Measurements from ENCODE around the gene LMTK2. TPM values are rescaled to one million over a fixed set of nuclear protein-coding genes. Genes with fewer than 3 reads are reported as not detected.

Gene LMTK2
- total and polyA plus RNA-seq, 2 donors (not counting 1 experiment from before 2014, with no cell fraction given), result 4.9 to 13.1 TPM

DNA sequence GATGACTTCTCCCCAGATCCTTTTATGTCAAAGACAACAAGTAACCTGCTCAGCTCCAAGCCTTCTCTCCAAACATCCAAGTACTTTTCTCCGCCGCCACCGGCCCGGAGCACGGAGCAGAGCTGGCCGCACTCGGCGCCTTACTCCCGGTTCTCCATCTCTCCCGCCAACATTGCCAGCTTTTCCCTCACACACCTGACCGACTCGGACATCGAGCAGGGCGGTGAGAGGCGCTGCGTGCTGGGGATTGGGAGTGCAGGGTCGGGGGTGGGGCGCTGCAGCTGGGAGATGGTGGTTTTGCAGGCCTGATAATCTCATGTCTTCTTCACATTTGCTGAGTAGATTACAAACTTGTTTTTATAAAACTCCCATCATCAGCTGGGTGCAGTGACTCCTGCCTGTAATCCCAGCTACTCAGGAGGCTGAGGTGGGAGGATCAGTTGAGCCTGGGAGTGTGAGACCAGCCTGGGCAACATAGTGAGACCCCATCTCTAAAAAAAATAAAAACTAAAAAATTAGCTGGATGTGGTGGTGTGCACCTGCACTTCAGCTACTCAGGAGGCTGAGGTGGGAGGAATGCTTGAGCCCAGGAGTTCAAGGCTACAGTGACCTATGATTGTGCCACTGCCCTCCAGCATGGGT lies 97.4 kb downstream of the LMTK2 start:
- Histone ChIP-seq H3K4me2 (replicated peaks; ENCODE audit: low read depth, low read length, poor library complexity, severe bottlenecking) (peak overlapping the region; percentile 78), H3K27me3 (replicated peaks in 1 of 4; ENCODE audit: control extremely low read depth in 1 of 4, control insufficient read depth in 3 of 4, insufficient read depth in 4 of 4, low read length in 3 of 4) (peaks cover 0 to 8% (median 4%) of the 10 kb centered on the region in 4 experiments), H3K36me3 (replicated peaks in 1 of 2; ENCODE audit: control extremely low read depth in 1 of 2, control insufficient read depth in 1 of 2, extremely low read depth in 1 of 2, insufficient read depth in 2 of 2, low read length in 1 of 2) (peaks cover 0 to 7% of the 10 kb centered on the region in 2 experiments), H4K20me1 (ENCODE audit: control insufficient read depth, insufficient read depth, low read length, poor library complexity, severe bottlenecking) (peaks cover 36% of the 10 kb centered on the region), H3K79me2 (ENCODE audit: control insufficient read depth, insufficient read depth, low read length) (no peaks in the 10 kb centered on the region), H3K4me3 (ENCODE audit: control extremely low read depth in 1 of 5, extremely low read depth in 1 of 5, insufficient read depth in 1 of 5, low read depth in 2 of 5, low read length in 4 of 5) (no peak overlapping the region), H3K27ac (ENCODE audit: low read length in 2 of 2) (no peak overlapping the region), H2AFZ (ENCODE audit: insufficient read depth, low read depth, low read length, poor library complexity, severe bottlenecking) (no peak overlapping the region), H3K9me3 (ENCODE audit: control extremely low read depth in 1 of 3, control insufficient read depth in 2 of 3, insufficient read depth in 1 of 3, low read length in 2 of 3) (peaks cover 0 to 11% (median 0%) of the 10 kb centered on the region in 3 donors), H3K4me1 (ENCODE audit: control insufficient read depth in 2 of 2, insufficient read depth in 2 of 2, low read length in 2 of 2) (peaks cover 44 to 52% of the 10 kb centered on the region in 2 donors), H3K9ac (ENCODE audit: low read length) (no peak overlapping the region)
- TF ChIP-seq, protein P1, sequence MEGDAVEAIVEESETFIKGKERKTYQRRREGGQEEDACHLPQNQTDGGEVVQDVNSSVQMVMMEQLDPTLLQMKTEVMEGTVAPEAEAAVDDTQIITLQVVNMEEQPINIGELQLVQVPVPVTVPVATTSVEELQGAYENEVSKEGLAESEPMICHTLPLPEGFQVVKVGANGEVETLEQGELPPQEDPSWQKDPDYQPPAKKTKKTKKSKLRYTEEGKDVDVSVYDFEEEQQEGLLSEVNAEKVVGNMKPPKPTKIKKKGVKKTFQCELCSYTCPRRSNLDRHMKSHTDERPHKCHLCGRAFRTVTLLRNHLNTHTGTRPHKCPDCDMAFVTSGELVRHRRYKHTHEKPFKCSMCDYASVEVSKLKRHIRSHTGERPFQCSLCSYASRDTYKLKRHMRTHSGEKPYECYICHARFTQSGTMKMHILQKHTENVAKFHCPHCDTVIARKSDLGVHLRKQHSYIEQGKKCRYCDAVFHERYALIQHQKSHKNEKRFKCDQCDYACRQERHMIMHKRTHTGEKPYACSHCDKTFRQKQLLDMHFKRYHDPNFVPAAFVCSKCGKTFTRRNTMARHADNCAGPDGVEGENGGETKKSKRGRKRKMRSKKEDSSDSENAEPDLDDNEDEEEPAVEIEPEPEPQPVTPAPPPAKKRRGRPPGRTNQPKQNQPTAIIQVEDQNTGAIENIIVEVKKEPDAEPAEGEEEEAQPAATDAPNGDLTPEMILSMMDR (IDR thresholded peaks at IDR 0.05), result no peak
- TF ChIP-seq EZH2 (IDR thresholded peaks at IDR 0.05; ENCODE audit: borderline replicate concordance, insufficient read depth, low read depth, low read length, poor library complexity, severe bottlenecking), result no peak
- Mint-ChIP-seq H3K27ac (no peak overlapping the region), H3K4me1 (peaks cover 51% of the 10 kb centered on the region), H3K9me3 (ENCODE audit: insufficient read depth) (no peaks in the 10 kb centered on the region), H3K4me3 (peak overlapping the region; percentile 88), H3K27me3 (peaks cover 13% of the 10 kb centered on the region)
- ChIA-PET POLR2A (no interaction called here), CTCF (interaction anchor here (0.6 to 3.7 kb wide), 3 partner anchors 35 to 183 kb away, joined by 3 to 39 read pairs (median 7); no protein-coding TSS in a partner anchor)
- DNase-seq (no peak), ATAC-seq (ENCODE audit: low read depth) (no peak)
- intact Hi-C loops (cut with micrococcal nuclease), result loop anchor here (1.0 to 2.0 kb wide), 2 partner anchors 35 to 47 kb away; no protein-coding TSS in a partner anchor
- 100% methylated on average over 10 of the region's 18 CpGs for whole genome bisulfite sequencing (ENCODE audit: insufficient coverage)

DNA sequence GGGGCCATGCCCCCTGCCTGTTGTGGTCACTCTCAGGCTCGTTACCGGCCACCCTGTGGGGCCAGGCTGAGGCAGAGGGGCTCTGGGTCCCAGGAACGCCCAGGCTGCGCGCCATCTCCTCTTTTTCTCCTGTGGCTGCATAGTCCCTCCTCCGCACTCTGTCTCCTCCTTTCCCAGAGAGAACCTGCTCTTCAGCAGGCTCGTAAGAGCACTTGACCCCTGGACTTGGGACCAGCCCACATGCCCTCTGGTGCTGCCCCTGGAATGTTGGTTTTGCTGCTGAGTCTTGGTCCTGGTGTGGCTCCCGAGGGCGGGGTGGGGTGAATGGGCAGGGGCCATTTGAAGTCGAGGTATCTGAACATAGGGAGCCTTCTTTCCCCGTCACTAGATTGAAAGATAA lies 98.0 kb downstream of the LMTK2 start:
- peaks cover 36% of the 10 kb centered on the region for H4K20me1 ChIP-seq (ENCODE audit: control insufficient read depth, insufficient read depth, low read length, poor library complexity, severe bottlenecking)
- no peak overlapping the region for H3K27ac Mint-ChIP-seq
- DNase-seq (no peak), ATAC-seq (ENCODE audit: low read depth) (no peak)
- TF ChIP-seq, protein P1 (IDR thresholded peaks at IDR 0.05), result no peak
- no peak for TF ChIP-seq EZH2 (IDR thresholded peaks at IDR 0.05; ENCODE audit: borderline replicate concordance, insufficient read depth, low read depth, low read length, poor library complexity, severe bottlenecking)
- H3K4me1 Mint-ChIP-seq, result peaks cover 46% of the 10 kb centered on the region
- H3K79me2 ChIP-seq (ENCODE audit: control insufficient read depth, insufficient read depth, low read length), result no peaks in the 10 kb centered on the region
- H3K4me1 ChIP-seq (ENCODE audit: control insufficient read depth in 2 of 2, insufficient read depth in 2 of 2, low read length in 2 of 2), result peaks cover 38 to 46% of the 10 kb centered on the region in 2 donors
- peaks cover 0 to 8% (median 2%) of the 10 kb centered on the region in 4 experiments for H3K27me3 ChIP-seq (replicated peaks in 1 of 4; ENCODE audit: control extremely low read depth in 1 of 4, control insufficient read depth in 3 of 4, insufficient read depth in 4 of 4, low read length in 3 of 4)
- no peaks in the 10 kb centered on the region for H3K9me3 Mint-ChIP-seq (ENCODE audit: insufficient read depth)
- no peak overlapping the region for H3K27ac ChIP-seq (ENCODE audit: low read length in 2 of 2)
- H3K4me3 ChIP-seq (ENCODE audit: control extremely low read depth in 1 of 5, extremely low read depth in 1 of 5, insufficient read depth in 1 of 5, low read depth in 2 of 5, low read length in 4 of 5), result no peak overlapping the region
- WGBS (ENCODE audit: insufficient coverage), result 100% methylated on average over 7 of the region's 11 CpGs
- H3K9me3 ChIP-seq (ENCODE audit: control extremely low read depth in 1 of 3, control insufficient read depth in 2 of 3, insufficient read depth in 1 of 3, low read length in 2 of 3), result peaks cover 0 to 11% (median 0%) of the 10 kb centered on the region in 3 donors
- no peak overlapping the region for H3K4me2 ChIP-seq (replicated peaks; ENCODE audit: low read depth, low read length, poor library complexity, severe bottlenecking)
- intact Hi-C loops (cut with micrococcal nuclease), result no loop called here
- H3K36me3 ChIP-seq (replicated peaks in 1 of 2; ENCODE audit: control extremely low read depth in 1 of 2, control insufficient read depth in 1 of 2, extremely low read depth in 1 of 2, insufficient read depth in 2 of 2, low read length in 1 of 2), result peaks cover 0 to 7% of the 10 kb centered on the region in 2 experiments
- H3K9ac ChIP-seq (ENCODE audit: low read length), result no peak overlapping the region
- no peak overlapping the region for H2AFZ ChIP-seq (ENCODE audit: insufficient read depth, low read depth, low read length, poor library complexity, severe bottlenecking)
- POLR2A ChIA-PET, result no interaction called here
- H3K27me3 Mint-ChIP-seq, result peaks cover 10% of the 10 kb centered on the region
- CTCF ChIA-PET, result interaction anchor here (0.6 to 3.7 kb wide), 3 partner anchors 36 to 183 kb away, joined by 3 to 39 read pairs (median 7); no protein-coding TSS in a partner anchor
- no peak overlapping the region for H3K4me3 Mint-ChIP-seq

Data from B cell (primary cell).